ENCODE results near the gene FAM107B.

GRCh38 chr10:14595526-14596182 is 179.0 kb downstream of the FAM107B start:
- TF ChIP-seq, protein P1, sequence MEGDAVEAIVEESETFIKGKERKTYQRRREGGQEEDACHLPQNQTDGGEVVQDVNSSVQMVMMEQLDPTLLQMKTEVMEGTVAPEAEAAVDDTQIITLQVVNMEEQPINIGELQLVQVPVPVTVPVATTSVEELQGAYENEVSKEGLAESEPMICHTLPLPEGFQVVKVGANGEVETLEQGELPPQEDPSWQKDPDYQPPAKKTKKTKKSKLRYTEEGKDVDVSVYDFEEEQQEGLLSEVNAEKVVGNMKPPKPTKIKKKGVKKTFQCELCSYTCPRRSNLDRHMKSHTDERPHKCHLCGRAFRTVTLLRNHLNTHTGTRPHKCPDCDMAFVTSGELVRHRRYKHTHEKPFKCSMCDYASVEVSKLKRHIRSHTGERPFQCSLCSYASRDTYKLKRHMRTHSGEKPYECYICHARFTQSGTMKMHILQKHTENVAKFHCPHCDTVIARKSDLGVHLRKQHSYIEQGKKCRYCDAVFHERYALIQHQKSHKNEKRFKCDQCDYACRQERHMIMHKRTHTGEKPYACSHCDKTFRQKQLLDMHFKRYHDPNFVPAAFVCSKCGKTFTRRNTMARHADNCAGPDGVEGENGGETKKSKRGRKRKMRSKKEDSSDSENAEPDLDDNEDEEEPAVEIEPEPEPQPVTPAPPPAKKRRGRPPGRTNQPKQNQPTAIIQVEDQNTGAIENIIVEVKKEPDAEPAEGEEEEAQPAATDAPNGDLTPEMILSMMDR (conservative IDR thresholded peaks at IDR 0.05), result no peak
- TF ChIP-seq EZH2 (IDR thresholded peaks at IDR 0.05; ENCODE audit: low read depth), result no peak

Measured in PC-9 (cell line).